Ovary (tissue), 9 donors: Measurements from ENCODE around the gene TEX48. TPM values are rescaled to one million over a fixed set of nuclear protein-coding genes. Genes with fewer than 3 reads are reported as not detected.

ENCODE experiments used
- DNase-seq, 5 donors: peaks; one replicate each; pipeline ENCODE4 v3.0.0-alpha.2; 2019 to 2020
- H3K27ac ChIP-seq, 2 donors: fragments of 200-600 bp; one replicate each; pipeline versions ENCODE4 v1.5.1 to v1.8.0; 2019 to 2022
- H3K27me3 ChIP-seq: fragments of 200-600 bp; one replicate; pipeline ENCODE4 v1.8.0; 2022
- H3K36me3 ChIP-seq: fragments of 200-600 bp; sonication (generic); one replicate; pipeline ENCODE4 v1.5.1; 2019
- H3K4me1 ChIP-seq: one replicate; pipeline ENCODE4 v1.8.1; 2013; ENCODE audit warnings: mild to moderate bottlenecking, moderate library complexity; ENCODE audit not compliant: insufficient read depth
- H3K4me3 ChIP-seq: fragments of 200-600 bp; sonication (generic); one replicate; pipeline ENCODE4 v1.5.1; 2017
- H3K9me3 ChIP-seq, 2 donors: fragments of 200-600 bp in 1 of 2; sonication (generic) in 1 of 2; one replicate each; pipeline versions ENCODE4 v1.5.1 to v1.8.1; 2013 to 2019; ENCODE audit warnings: mild to moderate bottlenecking in 1 of 2, moderate library complexity in 1 of 2
- EP300 ChIP-seq: sonication (generic); formaldehyde crosslinking; IDR thresholded peaks from one replicate; pipeline ENCODE4 v1.6.1; 2017; ENCODE audit warnings: antibody characterized with exemption
- POLR2A ChIP-seq: fragments of 450-650 bp; IDR thresholded peaks from one replicate; pipeline ENCODE4 v1.6.1; 2017; ENCODE audit warnings: antibody characterized with exemption, mild to moderate bottlenecking, moderate library complexity
- WGBS, 3 donors: extraction: QIAGEN DNeasy Blood & Tissue Kit in 1 of 3; methylation state at CpG; one replicate each; pipeline versions ENCODE4 v1.1.5 to v1.1.7; 2013 to 2017; 5-methylcytosine and 5-hydroxymethylcytosine counted together
- intact Hi-C, 4 donors: fragments of 100-400 bp; cut with DNase I; formaldehyde crosslinking; loops; one replicate each; pipeline versions ENCODE4 v1.11.0 to v1.15.1; 2022 to 2023
- polyA plus RNA-seq, 2 donors: library from polyadenylated mRNA; stranded (reverse); fragments of 200-250 nt in 1 of 2; fragments of 350-450 nt in 1 of 2; fragmentation: Illumina TruSeq in 1 of 2; extraction: RNeasy Lipid Tissue Mini Kit (QIAGEN cat#74804) in 1 of 2; gene quantifications; one replicate each; pipeline ENCODE4 v1.2.3, GENCODE V29; 2013 to 2014
- total RNA-seq, 7 donors: library from RNA; depleted of rRNA in 2 of 7; stranded (reverse); fragments of >200 nt in 2 of 7; fragmentation: NEBNext Ultra II Directional in 3 of 7; extraction: Animal tissue kit (Norgen Biotek cat#: 25700) in 3 of 7; gene quantifications; one replicate each; pipeline versions ENCODE4 v1.1.0 to v1.2.4, GENCODE V29; 2016 to 2023
- TF ChIP-seq, protein P1 (sequence below), 3 donors: fragments of 450-650 bp in 2 of 3; fragments of 200-600 bp in 1 of 3; IDR thresholded peaks; one replicate each; pipeline versions ENCODE4 v1.5.1 to v1.8.0; 2016 to 2022; ENCODE audit warnings: antibody characterized with exemption in 3 of 3, mild to moderate bottlenecking in 1 of 3
- donor health status: DM: no; HTN: no; CAD: no; lungs with moderate emphysema.
- donor health status: DM: no; HTN: no; CAD: no.
- donor health status: Bipolar disorder and iron deficiency.
- donor health status: DM: yes; HTN: yes; CAD: no.
- donor health status: DM: no; HTN: no; CAD: no.
- donor health status: DM: yes; HTN: yes; CAD: no.

Gene TEX48
- total and polyA plus RNA-seq, 9 donors = not detected

DNA sequence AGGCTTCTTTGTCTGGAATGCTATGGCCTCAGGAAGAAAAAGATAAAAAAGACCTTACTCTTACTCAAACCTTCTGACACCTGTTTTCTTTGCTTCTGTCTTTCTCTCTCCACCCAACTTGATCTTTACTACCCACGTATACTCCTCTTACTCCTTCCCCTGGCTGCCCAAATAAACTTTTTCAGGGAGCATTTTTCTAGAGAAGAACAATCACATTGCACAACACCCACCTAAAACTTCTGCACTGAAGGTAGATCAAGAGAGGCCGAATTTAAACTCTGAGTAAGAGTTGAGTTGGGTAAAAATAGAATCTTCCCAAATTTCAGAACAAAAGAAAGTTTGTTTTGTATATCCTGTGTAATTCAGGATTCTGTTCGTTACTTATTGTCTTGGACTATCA is 3.9 kb downstream of the TEX48 start:
- TF ChIP-seq, protein P1, sequence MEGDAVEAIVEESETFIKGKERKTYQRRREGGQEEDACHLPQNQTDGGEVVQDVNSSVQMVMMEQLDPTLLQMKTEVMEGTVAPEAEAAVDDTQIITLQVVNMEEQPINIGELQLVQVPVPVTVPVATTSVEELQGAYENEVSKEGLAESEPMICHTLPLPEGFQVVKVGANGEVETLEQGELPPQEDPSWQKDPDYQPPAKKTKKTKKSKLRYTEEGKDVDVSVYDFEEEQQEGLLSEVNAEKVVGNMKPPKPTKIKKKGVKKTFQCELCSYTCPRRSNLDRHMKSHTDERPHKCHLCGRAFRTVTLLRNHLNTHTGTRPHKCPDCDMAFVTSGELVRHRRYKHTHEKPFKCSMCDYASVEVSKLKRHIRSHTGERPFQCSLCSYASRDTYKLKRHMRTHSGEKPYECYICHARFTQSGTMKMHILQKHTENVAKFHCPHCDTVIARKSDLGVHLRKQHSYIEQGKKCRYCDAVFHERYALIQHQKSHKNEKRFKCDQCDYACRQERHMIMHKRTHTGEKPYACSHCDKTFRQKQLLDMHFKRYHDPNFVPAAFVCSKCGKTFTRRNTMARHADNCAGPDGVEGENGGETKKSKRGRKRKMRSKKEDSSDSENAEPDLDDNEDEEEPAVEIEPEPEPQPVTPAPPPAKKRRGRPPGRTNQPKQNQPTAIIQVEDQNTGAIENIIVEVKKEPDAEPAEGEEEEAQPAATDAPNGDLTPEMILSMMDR (IDR thresholded peaks at IDR 0.05) = no peak
- no peak for TF ChIP-seq POLR2A
- Histone ChIP-seq H3K27me3 (no peaks in the 10 kb centered on the region), H3K4me3 (no peak overlapping the region), H3K9me3 (no peaks in the 10 kb centered on the region), H3K4me1 (no peaks in the 10 kb centered on the region), H3K36me3 (no peaks in the 10 kb centered on the region), H3K27ac (no peak overlapping the region)
- no peak for DNase-seq
- WGBS, 3 donors = 76 to 79% (median 77%) methylated on average over 3 of the region's 3 CpGs
- intact Hi-C loops = no loop called here

- H3K4me3 ChIP-seq = no peak overlapping the region
- no peaks in the 10 kb centered on the region for H3K27me3 ChIP-seq
- no peak for TF ChIP-seq POLR2A
- TF ChIP-seq EP300 = no peak
- TF ChIP-seq, protein P1 (IDR thresholded peaks at IDR 0.05) = no peak
- no peaks in the 10 kb centered on the region for H3K36me3 ChIP-seq
- 18 to 24% (median 19%) methylated on average over 3 of the region's 3 CpGs for WGBS, 3 donors
- no peaks in the 10 kb centered on the region for H3K9me3 ChIP-seq
- DNase-seq = no peak
- H3K4me1 ChIP-seq = no peaks in the 10 kb centered on the region
- intact Hi-C loops = no loop called here
- H3K27ac ChIP-seq = no peak overlapping the region
Observed at GRCh38 chr9:114677418-114677817, 4.6 kb downstream of the TEX48 start.

DNA sequence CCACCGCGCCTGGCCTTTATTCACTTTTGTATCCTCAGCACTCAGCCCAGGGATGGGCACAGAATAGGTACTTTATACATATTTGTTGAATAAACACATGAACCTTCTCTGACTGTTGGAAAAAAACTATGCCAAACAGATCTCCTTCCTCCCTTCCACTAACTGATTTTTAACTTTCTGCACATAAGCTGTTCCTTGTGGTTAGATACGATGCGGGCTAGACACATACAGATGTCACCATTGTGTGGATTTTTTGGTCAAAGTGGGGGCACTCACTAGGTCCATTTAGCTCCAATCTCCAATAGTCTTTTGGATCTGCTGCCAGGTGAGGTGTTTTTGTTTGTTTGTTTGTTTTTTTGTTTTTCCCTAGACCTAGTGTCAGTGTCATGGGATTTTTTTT is 5.1 kb downstream of the TEX48 start:
- 90 to 96% (median 94%) methylated on average over 4 of the region's 4 CpGs for WGBS, 3 donors
- no peaks in the 10 kb centered on the region for H3K9me3 ChIP-seq
- TF ChIP-seq, protein P1 (IDR thresholded peaks at IDR 0.05) = no peak
- TF ChIP-seq EP300 = no peak
- TF ChIP-seq POLR2A = no peak
- intact Hi-C loops = no loop called here
- no peaks in the 10 kb centered on the region for H3K27me3 ChIP-seq
- DNase-seq = no peak
- no peaks in the 10 kb centered on the region for H3K4me1 ChIP-seq
- H3K4me3 ChIP-seq = no peak overlapping the region
- no peaks in the 10 kb centered on the region for H3K36me3 ChIP-seq
- no peak overlapping the region for H3K27ac ChIP-seq

DNA sequence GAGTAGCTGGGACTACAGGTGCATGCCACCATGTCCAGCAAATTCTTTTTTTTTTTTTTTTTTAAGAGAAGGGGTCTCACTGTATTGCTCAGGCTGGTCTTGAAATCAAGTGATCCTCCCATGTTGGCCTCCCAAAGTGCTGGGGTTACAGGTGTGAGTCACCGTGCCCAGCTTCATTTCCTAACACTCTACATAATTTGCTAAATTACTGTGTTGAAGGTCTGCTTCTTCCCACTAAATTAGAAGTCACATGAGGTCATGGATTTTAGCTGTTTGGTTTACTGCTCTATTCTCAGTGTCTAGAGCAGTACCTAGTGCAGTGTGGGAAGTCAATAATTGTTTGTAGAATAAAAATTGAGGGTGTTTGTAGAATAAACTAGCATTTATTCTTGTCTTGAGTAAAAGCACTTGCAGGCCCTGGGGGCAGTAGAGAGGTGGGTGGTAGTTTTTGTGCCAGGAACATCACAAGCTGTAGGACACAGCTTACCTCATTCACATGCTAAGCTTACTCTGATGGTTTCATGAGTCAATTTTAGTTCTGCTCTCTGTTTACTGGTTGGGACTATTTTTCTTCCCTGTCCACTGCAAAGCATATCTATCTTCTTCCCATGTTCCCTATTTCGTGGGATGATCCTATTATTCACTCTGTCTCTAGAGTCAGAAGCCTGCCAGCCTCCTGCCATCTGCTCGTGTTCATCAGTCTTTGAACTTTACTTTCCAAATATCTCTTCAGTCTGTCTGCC is 7.0 kb downstream of the TEX48 start:
- H3K27me3 ChIP-seq = no peaks in the 10 kb centered on the region
- no peaks in the 10 kb centered on the region for H3K9me3 ChIP-seq
- no peaks in the 10 kb centered on the region for H3K4me1 ChIP-seq
- no peak overlapping the region for H3K4me3 ChIP-seq
- WGBS, 3 donors = 65 to 73% (median 71%) methylated on average over 3 of the region's 3 CpGs
- H3K36me3 ChIP-seq = no peaks in the 10 kb centered on the region
- H3K27ac ChIP-seq = no peak overlapping the region
- intact Hi-C loops = no loop called here
- TF ChIP-seq EP300 (no peak), POLR2A (no peak)
- TF ChIP-seq, protein P1 (IDR thresholded peaks at IDR 0.05) = no peak
- DNase-seq = no peak
